Measurements from ENCODE around the gene PRMT9. TPM values are rescaled to one million over a fixed set of nuclear protein-coding genes. Genes with fewer than 3 reads are reported as not detected.

PRMT9 gene
- total RNA-seq, 4 donors from 2014 or later, result 3.2 to 8.1 (median 5.9) TPM

DNA sequence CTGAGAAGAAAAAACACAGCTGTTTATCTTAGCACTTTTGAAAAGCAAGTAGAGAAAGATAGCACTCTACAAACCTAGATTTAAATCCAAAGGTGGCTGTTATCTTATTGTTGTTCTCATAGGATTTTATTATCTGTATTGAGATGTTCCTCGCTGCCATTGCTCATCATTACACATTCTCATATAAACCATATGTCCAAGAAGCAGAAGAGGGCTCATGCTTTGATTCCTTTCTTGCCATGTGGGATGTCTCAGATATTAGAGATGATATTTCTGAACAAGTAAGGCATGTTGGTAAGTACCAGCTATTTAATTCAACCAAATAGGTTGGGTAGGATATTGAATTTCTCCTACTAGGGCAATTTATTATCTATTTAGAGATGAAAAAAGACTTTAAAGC is 50.3 kb downstream of the PRMT9 start:
- Histone ChIP-seq H3K27me3 (no peaks in the 10 kb centered on the region), H3K4me3 (no peak overlapping the region), H3K9me3 (peaks cover 0 to 5% (median 0%) of the 10 kb centered on the region in 3 donors), H3K4me1 (no peaks in the 10 kb centered on the region), H3K36me3 (peaks cover 16 to 98% (median 26%) of the 10 kb centered on the region in 3 donors), H3K27ac (no peak overlapping the region)
- intact Hi-C loops (cut with DNase I), result no loop called here
- DNase-seq, result no peak
- no peak for TF ChIP-seq POLR2A (IDR thresholded peaks at IDR 0.05)
- TF ChIP-seq, protein P1, sequence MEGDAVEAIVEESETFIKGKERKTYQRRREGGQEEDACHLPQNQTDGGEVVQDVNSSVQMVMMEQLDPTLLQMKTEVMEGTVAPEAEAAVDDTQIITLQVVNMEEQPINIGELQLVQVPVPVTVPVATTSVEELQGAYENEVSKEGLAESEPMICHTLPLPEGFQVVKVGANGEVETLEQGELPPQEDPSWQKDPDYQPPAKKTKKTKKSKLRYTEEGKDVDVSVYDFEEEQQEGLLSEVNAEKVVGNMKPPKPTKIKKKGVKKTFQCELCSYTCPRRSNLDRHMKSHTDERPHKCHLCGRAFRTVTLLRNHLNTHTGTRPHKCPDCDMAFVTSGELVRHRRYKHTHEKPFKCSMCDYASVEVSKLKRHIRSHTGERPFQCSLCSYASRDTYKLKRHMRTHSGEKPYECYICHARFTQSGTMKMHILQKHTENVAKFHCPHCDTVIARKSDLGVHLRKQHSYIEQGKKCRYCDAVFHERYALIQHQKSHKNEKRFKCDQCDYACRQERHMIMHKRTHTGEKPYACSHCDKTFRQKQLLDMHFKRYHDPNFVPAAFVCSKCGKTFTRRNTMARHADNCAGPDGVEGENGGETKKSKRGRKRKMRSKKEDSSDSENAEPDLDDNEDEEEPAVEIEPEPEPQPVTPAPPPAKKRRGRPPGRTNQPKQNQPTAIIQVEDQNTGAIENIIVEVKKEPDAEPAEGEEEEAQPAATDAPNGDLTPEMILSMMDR (IDR thresholded peaks at IDR 0.05), result no peak
- 100% methylated on average over 1 of the region's 1 CpG for WGBS, 2 donors

DNA sequence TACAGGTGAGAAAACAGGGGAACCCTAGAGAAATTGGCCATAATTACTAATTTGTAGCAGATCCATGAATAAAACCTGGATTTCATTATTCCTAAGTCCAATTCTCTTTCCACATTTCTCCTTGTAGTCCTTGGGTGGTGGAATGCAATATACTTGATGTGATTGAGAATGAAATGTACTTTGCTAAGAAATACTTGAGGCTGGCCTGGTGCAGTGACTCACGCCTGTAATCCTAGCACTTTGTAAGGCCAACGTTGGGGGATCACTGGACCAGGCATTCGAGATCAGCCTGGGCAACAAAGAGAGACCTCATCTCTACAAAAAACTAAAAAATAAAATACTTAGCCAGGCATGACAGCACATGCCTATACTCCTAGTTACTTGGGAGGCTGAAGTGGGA is 50.9 kb downstream of the PRMT9 start:
- Histone ChIP-seq H3K36me3 (peaks cover 16 to 98% (median 26%) of the 10 kb centered on the region in 3 donors), H3K27me3 (no peaks in the 10 kb centered on the region), H3K9me3 (peaks cover 0 to 5% (median 0%) of the 10 kb centered on the region in 3 donors), H3K4me1 (no peaks in the 10 kb centered on the region), H3K27ac (no peak overlapping the region), H3K4me3 (no peak overlapping the region)
- intact Hi-C loops (cut with DNase I), result no loop called here
- TF ChIP-seq, protein P1 (IDR thresholded peaks at IDR 0.05), result no peak
- no peak for TF ChIP-seq POLR2A (IDR thresholded peaks at IDR 0.05)
- WGBS, 2 donors, result 71 to 73% methylated on average over 3 of the region's 3 CpGs
- no peak for DNase-seq

DNA sequence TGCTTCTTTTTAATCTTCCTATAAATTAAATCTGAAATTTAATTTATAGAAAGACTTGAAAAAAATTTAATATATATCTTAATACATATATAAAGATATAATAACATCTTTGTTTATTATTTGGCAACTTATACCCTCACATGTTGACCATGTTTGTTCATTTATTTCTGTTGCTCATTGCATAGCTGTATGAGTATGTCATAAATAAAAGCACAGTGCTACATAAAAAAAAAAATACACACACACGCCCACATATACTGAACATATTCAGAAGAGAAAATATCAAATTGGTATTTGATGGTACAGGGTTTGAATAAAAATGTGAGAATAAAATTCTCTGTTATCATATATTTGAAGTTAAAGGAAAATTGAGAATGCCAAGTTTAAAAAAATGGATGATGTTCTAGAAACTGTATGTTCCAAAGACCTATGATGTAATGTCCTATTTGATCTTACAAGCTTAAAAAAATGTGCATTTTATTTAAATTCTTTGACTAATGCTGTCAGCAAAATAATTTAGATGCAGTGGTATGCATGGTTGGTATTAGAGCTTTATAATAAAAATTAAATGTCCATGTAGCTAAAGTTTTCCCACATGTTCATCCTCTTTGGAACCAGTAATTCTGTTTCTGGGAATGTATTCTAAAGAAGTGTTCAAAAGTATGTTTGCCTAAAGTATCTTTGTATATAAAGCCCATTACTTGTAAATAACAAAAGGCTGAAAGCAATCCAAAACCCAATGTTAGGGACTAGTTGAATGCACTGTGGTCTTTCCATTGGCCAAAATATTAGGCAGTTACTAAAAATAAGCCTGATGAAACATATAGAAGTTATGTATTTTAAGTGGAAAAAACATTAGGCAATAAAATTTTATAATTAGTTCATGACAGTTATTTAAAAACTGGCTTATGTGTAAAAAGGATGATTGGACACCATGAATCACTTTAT is 53.9 kb downstream of the PRMT9 start:
- intact Hi-C loops (cut with DNase I), result no loop called here
- Histone ChIP-seq H3K36me3 (peaks cover 12 to 98% (median 27%) of the 10 kb centered on the region in 3 donors), H3K9me3 (no peaks in the 10 kb centered on the region), H3K4me1 (no peaks in the 10 kb centered on the region), H3K4me3 (no peak overlapping the region), H3K27ac (no peak overlapping the region), H3K27me3 (no peaks in the 10 kb centered on the region)
- TF ChIP-seq POLR2A (IDR thresholded peaks at IDR 0.05), result no peak
- TF ChIP-seq, protein P1 (IDR thresholded peaks at IDR 0.05), result no peak
- WGBS, 2 donors, result 100% methylated on average over 1 of the region's 1 CpG
- DNase-seq, result no peak

DNA sequence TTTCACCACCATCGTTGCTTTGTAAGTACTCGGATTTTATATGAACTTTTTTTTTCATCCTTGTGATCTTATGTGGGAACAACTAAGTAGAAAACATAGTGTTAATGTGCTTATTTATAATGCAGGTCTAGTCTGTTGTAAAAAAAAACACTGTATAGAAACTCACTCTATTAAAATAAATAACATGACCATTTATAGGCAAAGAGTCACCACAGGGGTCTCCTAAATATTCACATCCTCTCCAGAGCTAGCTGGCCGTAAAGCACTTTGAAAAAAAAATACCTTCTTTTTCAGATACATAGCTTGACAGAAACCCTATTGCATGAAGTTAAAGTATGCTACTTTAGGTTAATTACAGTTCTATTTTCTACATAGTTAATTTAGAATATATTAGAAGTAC is 55.5 kb downstream of the PRMT9 start:
- Histone ChIP-seq H3K27me3 (no peaks in the 10 kb centered on the region), H3K27ac (no peak overlapping the region), H3K36me3 (peaks cover 5 to 98% (median 12%) of the 10 kb centered on the region in 3 donors), H3K4me1 (no peaks in the 10 kb centered on the region), H3K4me3 (no peak overlapping the region), H3K9me3 (no peaks in the 10 kb centered on the region)
- intact Hi-C loops (cut with DNase I), result no loop called here
- 73 to 77% methylated on average over 3 of the region's 3 CpGs for WGBS, 2 donors
- no peak for DNase-seq
- no peak for TF ChIP-seq POLR2A (IDR thresholded peaks at IDR 0.05)
- TF ChIP-seq, protein P1 (IDR thresholded peaks at IDR 0.05), result no peak

DNA sequence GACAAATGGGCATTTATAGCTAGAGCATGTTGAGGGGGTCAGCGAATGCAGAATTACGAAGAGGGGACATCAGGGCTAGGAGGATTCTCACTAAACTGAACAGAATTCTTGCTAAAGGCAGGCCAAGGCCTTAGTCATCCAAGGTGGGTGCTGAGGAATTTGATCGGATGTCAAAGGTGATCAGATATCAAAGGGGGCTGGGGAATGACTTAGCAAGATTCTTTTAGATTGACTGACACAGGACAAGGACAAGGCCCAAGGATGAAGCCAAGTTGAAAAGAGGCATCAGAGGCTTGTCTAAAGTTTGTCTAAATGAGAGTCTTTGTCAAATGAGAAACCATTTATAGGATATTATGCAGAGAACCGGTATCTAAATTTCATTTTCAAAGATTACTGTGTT is 57.1 kb downstream of the PRMT9 start:
- Histone ChIP-seq H3K9me3 (no peaks in the 10 kb centered on the region), H3K36me3 (peaks cover 3 to 98% (median 5%) of the 10 kb centered on the region in 3 donors), H3K27me3 (no peaks in the 10 kb centered on the region), H3K4me3 (no peak overlapping the region), H3K27ac (no peak overlapping the region), H3K4me1 (peaks cover 0 to 3% (median 0%) of the 10 kb centered on the region in 3 donors)
- intact Hi-C loops (cut with DNase I), result no loop called here
- no peak for TF ChIP-seq POLR2A (IDR thresholded peaks at IDR 0.05)
- TF ChIP-seq, protein P1 (IDR thresholded peaks at IDR 0.05), result no peak
- no peak for DNase-seq
- 90 to 95% methylated on average over 4 of the region's 4 CpGs for whole genome bisulfite sequencing, 2 donors
